H1 (cell line): Measurements from ENCODE around the gene CLCN5.

ENCODE experiments used
- ATF3 ChIP-seq: IDR thresholded peaks from 2 replicates; pipeline ENCODE4 v1.6.1; 2011; ENCODE audit warnings: low read depth, mild to moderate bottlenecking, low read length; ENCODE audit not compliant: insufficient read depth
- EGR1 ChIP-seq: IDR thresholded peaks from 2 replicates; pipeline ENCODE4 v1.6.1; 2011; ENCODE audit warnings: low read depth, low read length, borderline replicate concordance
- EZH2 ChIP-seq: fragments of 200-600 bp; sonication (generic); IDR thresholded peaks from 2 replicates; pipeline ENCODE4 v1.7.1; 2012; ENCODE audit warnings: low read depth, mild to moderate bottlenecking, moderate library complexity, low read length, inconsistent platforms; ENCODE audit not compliant: severe bottlenecking
- HDAC6 ChIP-seq: IDR thresholded peaks from one replicate; pipeline ENCODE4 v1.7.1; 2012; ENCODE audit warnings: low read depth, mild to moderate bottlenecking, inconsistent platforms, low read length, moderate library complexity
- POLR2AphosphoS5 ChIP-seq: IDR thresholded peaks from 2 replicates; pipeline ENCODE4 v1.6.1; 2011; ENCODE audit warnings: low read depth, low read length
- RBBP5 ChIP-seq: IDR thresholded peaks from 2 replicates; pipeline ENCODE4 v1.7.1; 2012; ENCODE audit warnings: low read depth, mild to moderate bottlenecking, inconsistent platforms, low read length, moderate library complexity, borderline replicate concordance
- RFX5 ChIP-seq: IDR thresholded peaks from 2 replicates; pipeline ENCODE4 v1.6.1; 2011; ENCODE audit warnings: low read depth, low read length, improper control_type of control experiment, borderline replicate concordance
- USF2 ChIP-seq: IDR thresholded peaks from 2 replicates; pipeline ENCODE4 v1.6.1; 2011; ENCODE audit warnings: low read length, improper control_type of control experiment

- TF ChIP-seq POLR2AphosphoS5 (no peak), HDAC6 (no peak), USF2 (no peak), EGR1 (no peak), ATF3 (no peak), RFX5 (no peak), EZH2 (no peak), RBBP5 (no peak)
Measured at GRCh38 chrX:49921109-49921508, 1.3 kb upstream of the CLCN5 start.
